Esophagus squamous epithelium (tissue), 4 donors: ENCODE results near the gene RNF220.
"Not testable (repeated sequence)": the region's sequence is repeated elsewhere in the genome, so short reads cannot be mapped to it uniquely, and the experiment has no call there.

Experiments used
- CTCF ChIP-seq, 6 experiments: fragments of 450-650 bp in 4 of 6; fragments of 200-600 bp in 2 of 6; sonication (generic) in 2 of 6; IDR thresholded peaks; one replicate each; pipeline ENCODE4 v1.5.1; 2016 to 2019; ENCODE audit warnings: antibody characterized with exemption in 6 of 6, mild to moderate bottlenecking in 4 of 6, moderate library complexity in 4 of 6
- POLR2A ChIP-seq, 4 donors: fragments of 450-650 bp; IDR thresholded peaks; one replicate each; pipeline ENCODE4 v1.6.1; 2017; ENCODE audit warnings: antibody characterized with exemption in 4 of 4, mild to moderate bottlenecking in 4 of 4, moderate library complexity in 3 of 4

- TF ChIP-seq CTCF, POLR2A (IDR thresholded peaks at IDR 0.05): not testable (repeated sequence)
Observed at GRCh38 chr1:44699375-44699774, 294.3 kb downstream of the RNF220 start.
